Measurements from ENCODE around the gene ZNF474. TPM values are rescaled to one million over a fixed set of nuclear protein-coding genes. Genes with fewer than 3 reads are reported as not detected.

The ZNF474 gene
- total and polyA plus RNA-seq, 2 of the 8 experiments (the other 6 are each of a cell fraction or from before 2014, with no cell fraction given): not detected

GRCh38 chr5:122170620-122171019 is 41.3 kb downstream of the ZNF474 start (continued):
- TF ChIP-seq CHD7 (IDR thresholded peaks at IDR 0.05; ENCODE audit: insufficient replicate concordance, low read length): peak; percentile 32
- peak; percentile 52 for TF ChIP-seq NANOG (IDR thresholded peaks at IDR 0.05; ENCODE audit: insufficient read depth, low read depth, low read length, poor library complexity, severe bottlenecking)
- 0 out of 4 replicates have a peak, but pooled peaks of 1 of the 2 experiments have one; percentile 2 for TF ChIP-seq HDAC2 (IDR thresholded peaks at IDR 0.05; ENCODE audit: borderline replicate concordance in 1 of 2, low read depth in 2 of 2, low read length in 2 of 2)
- TF ChIP-seq, protein P1, sequence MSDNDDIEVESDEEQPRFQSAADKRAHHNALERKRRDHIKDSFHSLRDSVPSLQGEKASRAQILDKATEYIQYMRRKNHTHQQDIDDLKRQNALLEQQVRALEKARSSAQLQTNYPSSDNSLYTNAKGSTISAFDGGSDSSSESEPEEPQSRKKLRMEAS (IDR thresholded peaks at IDR 0.05): no peak

Data from H1 (cell line).